ENCODE results near the gene TGM6. TPM values are rescaled to one million over a fixed set of nuclear protein-coding genes. Genes with fewer than 3 reads are reported as not detected.

Gene TGM6
- total and polyA plus RNA-seq, 12 donors, result not detected

GRCh38 chr20:2374346-2375125 lies 6.2 kb upstream of the TGM6 start:
- WGBS, 2 donors, result 71 to 76% methylated on average over 9 of the region's 9 CpGs
- H3K4me3 ChIP-seq, result no peak overlapping the region
- intact Hi-C loops (cut with DNase I), result loop anchor here in 1 of 10 donors (10.0 kb wide), 1 partner anchor 60 kb away; no protein-coding TSS in a partner anchor
- no peak for TF ChIP-seq CTCF (IDR thresholded peaks at IDR 0.05)
- DNase-seq, result no peak
- no peaks in the 10 kb centered on the region for H3K9me3 ChIP-seq
- no peaks in the 10 kb centered on the region for H3K36me3 ChIP-seq
- no peaks in the 10 kb centered on the region for H3K4me1 ChIP-seq
- H3K27me3 ChIP-seq, result peaks cover 0 to 41% (median 24%) of the 10 kb centered on the region in 7 donors
- H3K27ac ChIP-seq, result no peak overlapping the region
- no peak for ATAC-seq

- peaks cover 0 to 4% (median 0%) of the 10 kb centered on the region in 7 donors for H3K27me3 ChIP-seq
- no peaks in the 10 kb centered on the region for H3K9me3 ChIP-seq
- 84 to 85% methylated on average over 7 of the region's 7 CpGs for WGBS, 2 donors
- intact Hi-C loops (cut with DNase I), result loop anchor here in 1 of 10 donors (10.0 kb wide), 1 partner anchor 64 kb away; no protein-coding TSS in a partner anchor
- no peak overlapping the region for H3K27ac ChIP-seq
- ATAC-seq, result no peak
- no peaks in the 10 kb centered on the region for H3K4me1 ChIP-seq
- DNase-seq, result no peak
- no peak overlapping the region for H3K4me3 ChIP-seq
- TF ChIP-seq CTCF (IDR thresholded peaks at IDR 0.05), result no peak
- H3K36me3 ChIP-seq, result no peaks in the 10 kb centered on the region
Measured at GRCh38 chr20:2378893-2379292, 1.8 kb upstream of the TGM6 start.

GRCh38 chr20:2379511-2380229 lies 1.0 kb upstream of the TGM6 start:
- Histone ChIP-seq H3K27me3 (peaks cover 0 to 8% (median 0%) of the 10 kb centered on the region in 7 donors), H3K36me3 (no peaks in the 10 kb centered on the region), H3K4me1 (no peaks in the 10 kb centered on the region), H3K4me3 (no peak overlapping the region), H3K27ac (no peak overlapping the region), H3K9me3 (no peaks in the 10 kb centered on the region)
- intact Hi-C loops (cut with DNase I), result loop anchor here in 1 of 10 donors (10.0 kb wide), 2 partner anchors 65 to 335 kb away; no protein-coding TSS in a partner anchor
- ATAC-seq, result no peak
- 29 to 46% methylated on average over 9 of the region's 9 CpGs for WGBS, 2 donors
- DNase-seq, result no peak
- no peak for TF ChIP-seq CTCF (IDR thresholded peaks at IDR 0.05)

GRCh38 chr20:2381303-2381702 lies 602 bp downstream of the TGM6 start:
- H3K27ac ChIP-seq, result no peak overlapping the region
- H3K36me3 ChIP-seq, result no peaks in the 10 kb centered on the region
- no peak overlapping the region for H3K4me3 ChIP-seq
- 71 to 78% methylated on average over 7 of the region's 7 CpGs for WGBS, 2 donors
- no peak for TF ChIP-seq CTCF (IDR thresholded peaks at IDR 0.05)
- no peak for ATAC-seq
- DNase-seq, result no peak
- no peaks in the 10 kb centered on the region for H3K4me1 ChIP-seq
- intact Hi-C loops (cut with DNase I), result loop anchor here in 1 of 10 donors (10.0 kb wide), 1 partner anchor 333 kb away; no protein-coding TSS in a partner anchor
- H3K27me3 ChIP-seq, result peaks cover 0 to 13% (median 0%) of the 10 kb centered on the region in 7 donors
- no peaks in the 10 kb centered on the region for H3K9me3 ChIP-seq

Measured in heart right ventricle (tissue), 16 donors.